Measurements from ENCODE around the gene NDST3.
A peak's percentile ranks its signal among the peaks of the same experiment; 100 is the strongest.

The NDST3 gene

GRCh38 chr4:118099106-118099505, 64.8 kb downstream of the NDST3 start:
- H3K4me3 ChIP-seq (ENCODE audit: low read length), result no peak overlapping the region
- DNase-seq (ENCODE audit: low read depth), result peak; percentile 6
- no peak for TF ChIP-seq CTCF (conservative IDR thresholded peaks at IDR 0.05; ENCODE audit: low read depth, low read length)

GRCh38 chr4:118102195-118102594, 67.9 kb downstream of the NDST3 start:
- no peak for DNase-seq (ENCODE audit: low read depth)
- no peak for TF ChIP-seq CTCF (conservative IDR thresholded peaks at IDR 0.05; ENCODE audit: low read depth, low read length)
- H3K4me3 ChIP-seq (ENCODE audit: low read length), result no peak overlapping the region

- no peak for TF ChIP-seq CTCF (conservative IDR thresholded peaks at IDR 0.05; ENCODE audit: low read depth, low read length)
- DNase-seq (ENCODE audit: low read depth), result peak; percentile 5
- H3K4me3 ChIP-seq (ENCODE audit: low read length), result no peak overlapping the region
Observed at GRCh38 chr4:118112117-118113046, 78.1 kb downstream of the NDST3 start.

- no peak for TF ChIP-seq CTCF (conservative IDR thresholded peaks at IDR 0.05; ENCODE audit: low read depth, low read length)
- no peak for DNase-seq (ENCODE audit: low read depth)
- H3K4me3 ChIP-seq (ENCODE audit: low read length), result no peak overlapping the region
Observed at GRCh38 chr4:118113220-118113619, 78.9 kb downstream of the NDST3 start.

GRCh38 chr4:118114720-118115119, 80.4 kb downstream of the NDST3 start:
- no peak for TF ChIP-seq CTCF (conservative IDR thresholded peaks at IDR 0.05; ENCODE audit: low read depth, low read length)
- no peak for DNase-seq (ENCODE audit: low read depth)
- H3K4me3 ChIP-seq (ENCODE audit: low read length), result no peak overlapping the region

GRCh38 chr4:118120120-118120760, 86.0 kb downstream of the NDST3 start:
- TF ChIP-seq CTCF (conservative IDR thresholded peaks at IDR 0.05; ENCODE audit: low read depth, low read length), result no peak
- no peak for DNase-seq (ENCODE audit: low read depth)
- H3K4me3 ChIP-seq (ENCODE audit: low read length), result no peak overlapping the region

Data from retinal pigment epithelial cell (primary cell).